Nephron progenitor cell (in vitro differentiated cells): ENCODE measurements around the gene DRAP1.

Source experiments
- DNase-seq: peaks from one replicate; pipeline ENCODE4 v3.0.0; 2021
- H3K27ac Mint-ChIP-seq: 2 replicates; pipeline ENCODE4 v1.8.0; 2021; ENCODE audit warnings: mild to moderate bottlenecking, moderate library complexity, mixed read lengths
- H3K27me3 Mint-ChIP-seq: 2 replicates; pipeline ENCODE4 v1.8.0; 2021; ENCODE audit warnings: mild to moderate bottlenecking, low read depth, mixed read lengths; ENCODE audit not compliant: poor library complexity
- H3K36me3 Mint-ChIP-seq: 2 replicates; pipeline ENCODE4 v1.8.0; 2021; ENCODE audit warnings: low read depth, mixed read lengths
- H3K4me1 Mint-ChIP-seq: 2 replicates; pipeline ENCODE4 v1.8.0; 2021; ENCODE audit warnings: mixed read lengths
- H3K4me3 Mint-ChIP-seq: 2 replicates; pipeline ENCODE4 v1.8.0; 2021; ENCODE audit warnings: mild to moderate bottlenecking, moderate library complexity, mixed read lengths
- H3K9me3 Mint-ChIP-seq: 2 replicates; pipeline ENCODE4 v1.8.0; 2021; ENCODE audit warnings: mild to moderate bottlenecking, moderate library complexity, mixed read lengths
- TF ChIP-seq, protein P1 (sequence below): fragments of 200-600 bp; sonication (generic); IDR thresholded peaks from 2 replicates; pipeline ENCODE4 v1.5.0; 2021; ENCODE audit warnings: antibody characterized with exemption

Gene DRAP1

DNA sequence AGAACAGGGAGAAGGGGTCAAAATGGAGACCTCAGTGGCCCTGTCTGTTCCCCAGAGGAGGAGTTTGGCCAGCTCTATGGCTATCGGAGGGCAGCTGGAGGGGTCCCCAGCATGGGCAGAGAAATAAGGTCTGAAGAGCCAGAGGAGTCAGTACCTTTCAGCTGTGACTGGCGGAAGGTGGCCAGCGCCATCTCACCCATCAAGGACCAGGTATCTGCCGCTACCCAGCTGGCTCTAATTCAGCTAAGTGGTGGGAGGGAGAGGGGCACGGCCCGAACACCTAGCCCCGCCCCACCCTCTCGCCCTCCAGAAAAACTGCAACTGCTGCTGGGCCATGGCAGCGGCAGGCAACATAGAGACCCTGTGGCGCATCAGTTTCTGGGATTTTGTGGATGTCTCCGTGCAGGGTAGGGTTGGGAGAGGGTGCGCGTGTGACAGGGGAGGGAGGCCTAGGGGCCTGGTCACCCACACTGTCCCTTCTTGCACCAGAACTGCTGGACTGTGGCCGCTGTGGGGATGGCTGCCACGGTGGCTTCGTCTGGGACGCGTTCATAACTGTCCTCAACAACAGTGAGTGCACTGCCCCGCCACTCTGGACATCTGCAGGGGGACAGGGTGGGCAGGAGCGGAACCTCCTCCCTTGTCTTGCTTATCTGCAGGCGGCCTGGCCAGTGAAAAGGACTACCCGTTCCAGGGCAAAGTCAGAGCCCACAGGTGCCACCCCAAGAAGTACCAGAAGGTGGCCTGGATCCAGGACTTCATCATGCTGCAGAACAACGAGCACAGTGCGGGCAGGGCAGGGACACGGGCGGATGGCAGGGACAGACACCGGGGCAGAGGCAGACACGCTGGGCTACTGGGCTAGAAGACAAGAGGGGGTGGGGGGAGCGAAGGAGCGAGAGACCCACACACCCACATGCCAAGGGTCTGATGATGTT lies 36.8 kb upstream of the DRAP1 start:
- no peak overlapping the region for H3K4me3 Mint-ChIP-seq
- peaks cover 33% of the 10 kb centered on the region for H3K36me3 Mint-ChIP-seq
- TF ChIP-seq, protein P1, sequence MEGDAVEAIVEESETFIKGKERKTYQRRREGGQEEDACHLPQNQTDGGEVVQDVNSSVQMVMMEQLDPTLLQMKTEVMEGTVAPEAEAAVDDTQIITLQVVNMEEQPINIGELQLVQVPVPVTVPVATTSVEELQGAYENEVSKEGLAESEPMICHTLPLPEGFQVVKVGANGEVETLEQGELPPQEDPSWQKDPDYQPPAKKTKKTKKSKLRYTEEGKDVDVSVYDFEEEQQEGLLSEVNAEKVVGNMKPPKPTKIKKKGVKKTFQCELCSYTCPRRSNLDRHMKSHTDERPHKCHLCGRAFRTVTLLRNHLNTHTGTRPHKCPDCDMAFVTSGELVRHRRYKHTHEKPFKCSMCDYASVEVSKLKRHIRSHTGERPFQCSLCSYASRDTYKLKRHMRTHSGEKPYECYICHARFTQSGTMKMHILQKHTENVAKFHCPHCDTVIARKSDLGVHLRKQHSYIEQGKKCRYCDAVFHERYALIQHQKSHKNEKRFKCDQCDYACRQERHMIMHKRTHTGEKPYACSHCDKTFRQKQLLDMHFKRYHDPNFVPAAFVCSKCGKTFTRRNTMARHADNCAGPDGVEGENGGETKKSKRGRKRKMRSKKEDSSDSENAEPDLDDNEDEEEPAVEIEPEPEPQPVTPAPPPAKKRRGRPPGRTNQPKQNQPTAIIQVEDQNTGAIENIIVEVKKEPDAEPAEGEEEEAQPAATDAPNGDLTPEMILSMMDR, result no peak
- no peaks in the 10 kb centered on the region for H3K27me3 Mint-ChIP-seq
- no peak for DNase-seq
- H3K9me3 Mint-ChIP-seq, result no peaks in the 10 kb centered on the region
- H3K27ac Mint-ChIP-seq, result no peak overlapping the region
- H3K4me1 Mint-ChIP-seq, result peaks cover 30% of the 10 kb centered on the region

DNA sequence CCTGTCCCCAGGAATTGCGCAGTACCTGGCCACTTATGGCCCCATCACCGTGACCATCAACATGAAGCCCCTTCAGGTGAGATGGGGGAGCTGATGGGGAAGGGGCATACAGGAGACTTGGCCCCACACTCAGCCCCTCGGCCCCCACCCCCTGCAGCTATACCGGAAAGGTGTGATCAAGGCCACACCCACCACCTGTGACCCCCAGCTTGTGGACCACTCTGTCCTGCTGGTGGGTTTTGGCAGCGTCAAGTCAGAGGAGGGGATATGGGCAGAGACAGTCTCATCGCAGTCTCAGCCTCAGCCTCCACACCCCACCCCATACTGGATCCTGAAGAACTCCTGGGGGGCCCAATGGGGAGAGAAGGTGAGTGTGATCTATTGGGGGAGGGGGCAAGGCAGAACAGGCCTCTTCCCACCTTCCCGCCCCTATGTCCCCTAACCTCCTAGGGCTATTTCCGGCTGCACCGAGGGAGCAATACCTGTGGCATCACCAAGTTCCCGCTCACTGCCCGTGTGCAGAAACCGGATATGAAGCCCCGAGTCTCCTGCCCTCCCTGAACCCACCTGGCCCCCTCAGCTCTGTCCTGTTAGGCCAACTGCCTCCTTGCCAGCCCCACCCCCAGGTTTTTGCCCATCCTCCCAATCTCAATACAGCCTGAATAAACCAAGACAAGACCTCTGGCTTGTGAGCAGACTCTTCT lies 36.0 kb upstream of the DRAP1 start:
- Mint-ChIP-seq H3K9me3 (no peaks in the 10 kb centered on the region), H3K36me3 (peaks cover 33% of the 10 kb centered on the region), H3K27ac (no peak overlapping the region), H3K4me3 (no peak overlapping the region), H3K4me1 (peaks cover 35% of the 10 kb centered on the region), H3K27me3 (no peaks in the 10 kb centered on the region)
- no peak for DNase-seq
- TF ChIP-seq, protein P1, result no peak

DNA sequence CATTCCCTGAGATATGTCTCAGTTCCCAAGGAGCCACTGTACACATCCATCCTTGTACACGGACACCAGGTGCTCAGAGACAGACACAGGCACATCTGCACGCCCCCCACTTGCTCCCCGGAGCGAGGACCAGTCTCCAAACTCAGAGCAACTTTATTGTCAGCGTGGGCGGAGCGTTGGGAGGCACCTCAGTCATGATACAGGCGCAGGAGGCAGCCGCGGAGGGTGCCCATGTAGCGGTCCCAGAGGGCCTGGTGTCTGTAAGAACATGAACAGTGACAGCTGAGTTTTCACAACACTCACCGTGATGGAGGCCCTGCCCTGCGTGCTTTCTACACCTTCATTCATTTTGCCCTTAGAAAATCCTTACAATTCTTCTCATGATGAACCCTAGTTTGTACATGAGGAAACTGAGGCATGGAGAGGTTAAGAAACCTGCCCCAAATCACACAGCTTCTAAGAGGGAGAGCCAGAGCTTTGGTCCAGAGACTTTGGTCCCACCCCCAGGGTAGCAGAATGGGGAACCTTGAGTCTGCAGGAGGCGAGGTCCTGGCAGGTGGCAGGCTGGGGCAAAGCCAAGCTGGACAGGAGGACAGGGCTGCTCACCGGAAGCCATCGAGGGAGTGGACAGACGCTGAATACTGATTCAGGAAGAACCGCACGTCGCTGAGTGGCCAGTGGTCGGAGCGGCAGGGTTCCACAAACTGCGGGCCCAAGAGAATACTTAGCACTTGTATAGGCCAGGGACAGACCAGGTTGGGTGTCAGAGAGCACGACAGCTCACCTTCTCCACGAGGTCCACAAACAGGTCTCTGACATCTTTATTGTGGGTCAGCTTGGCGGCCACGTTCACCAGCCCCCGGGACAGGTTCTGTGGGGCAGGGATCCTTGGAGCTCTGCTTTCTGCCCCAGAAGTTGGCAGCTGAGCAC lies 35.2 kb upstream of the DRAP1 start:
- TF ChIP-seq, protein P1, result no peak
- no peak overlapping the region for H3K27ac Mint-ChIP-seq
- no peak overlapping the region for H3K4me3 Mint-ChIP-seq
- no peaks in the 10 kb centered on the region for H3K9me3 Mint-ChIP-seq
- DNase-seq, result no peak
- peaks cover 37% of the 10 kb centered on the region for H3K4me1 Mint-ChIP-seq
- peaks cover 4% of the 10 kb centered on the region for H3K27me3 Mint-ChIP-seq
- peaks cover 33% of the 10 kb centered on the region for H3K36me3 Mint-ChIP-seq

DNA sequence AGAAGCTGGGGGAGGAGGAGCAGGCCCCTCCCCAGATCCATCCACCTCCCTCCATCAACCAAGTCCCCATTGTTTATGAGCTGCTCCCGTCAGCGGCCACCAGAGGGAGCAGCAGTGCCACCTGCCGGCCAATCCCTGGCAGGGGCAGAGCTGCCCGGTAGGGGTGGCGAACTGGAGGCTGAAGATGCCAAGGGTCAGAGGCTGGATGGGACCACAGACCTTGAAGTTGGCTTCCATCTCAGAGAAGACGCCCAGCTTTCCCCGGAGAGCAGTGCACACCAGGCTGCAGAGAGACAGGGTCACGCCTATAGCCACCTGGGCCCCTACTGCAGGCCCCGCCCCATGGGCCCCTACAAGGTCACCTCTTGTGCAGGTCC lies 34.5 kb upstream of the DRAP1 start:
- DNase-seq, result peak; percentile 85
- TF ChIP-seq, protein P1, result peak; percentile 96
- Mint-ChIP-seq H3K9me3 (no peaks in the 10 kb centered on the region), H3K27me3 (peaks cover 10% of the 10 kb centered on the region), H3K27ac (no peak overlapping the region), H3K4me1 (peaks cover 44% of the 10 kb centered on the region), H3K4me3 (no peak overlapping the region), H3K36me3 (peaks cover 33% of the 10 kb centered on the region)

DNA sequence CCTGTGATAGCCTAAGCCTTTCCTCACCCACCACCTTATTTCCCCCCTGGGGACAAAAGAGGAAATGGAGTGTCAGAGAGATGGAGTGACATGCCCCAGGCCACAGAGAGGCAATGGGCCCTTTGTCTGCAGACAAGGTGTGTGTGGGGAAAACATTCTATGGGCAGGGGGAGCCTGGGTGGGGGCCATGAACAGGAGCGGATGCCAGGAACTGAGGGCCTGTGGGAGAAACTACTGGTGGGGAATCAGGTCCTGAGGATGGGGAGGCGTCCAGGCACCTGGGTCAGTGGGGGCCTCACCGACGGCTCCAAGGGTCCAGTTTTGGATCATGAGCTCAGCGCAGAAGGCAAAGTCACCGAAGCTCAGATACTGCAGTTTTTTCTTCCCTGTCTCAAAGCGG lies 34.0 kb upstream of the DRAP1 start:
- Mint-ChIP-seq H3K36me3 (peaks cover 33% of the 10 kb centered on the region), H3K9me3 (no peaks in the 10 kb centered on the region), H3K27ac (no peak overlapping the region), H3K27me3 (peaks cover 15% of the 10 kb centered on the region), H3K4me1 (peaks cover 49% of the 10 kb centered on the region), H3K4me3 (no peak overlapping the region)
- no peak for DNase-seq
- TF ChIP-seq, protein P1, result no peak
